ENCODE data around the gene DNMT3A.
A peak's percentile ranks its signal among the peaks of the same experiment; 100 is the strongest.
"Not testable (repeated sequence)": the region's sequence is repeated elsewhere in the genome, so short reads cannot be mapped to it uniquely, and the experiment has no call there.

The DNMT3A gene

DNA sequence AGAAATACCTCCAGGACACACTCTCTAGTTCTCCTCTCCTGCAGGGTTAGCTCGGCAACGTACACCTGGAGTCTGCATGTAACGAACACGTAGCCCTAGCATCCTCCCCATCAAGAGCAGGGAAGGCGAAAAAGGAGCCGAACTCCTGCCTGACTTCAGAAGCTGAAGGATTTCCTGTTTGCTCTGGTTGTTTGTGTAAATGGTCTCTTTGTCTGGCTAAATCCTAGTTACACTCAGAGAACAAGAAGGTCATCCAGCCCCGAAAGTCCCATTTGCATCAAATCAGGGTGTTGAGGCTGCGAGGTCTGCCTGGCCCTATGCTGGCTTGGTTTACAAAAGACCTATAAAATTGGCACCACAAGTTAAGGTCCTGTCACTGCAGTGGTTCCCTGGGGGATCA lies 107.0 kb downstream of the DNMT3A start:
- no peak for DNase-seq (ENCODE audit: low spot score)

DNA sequence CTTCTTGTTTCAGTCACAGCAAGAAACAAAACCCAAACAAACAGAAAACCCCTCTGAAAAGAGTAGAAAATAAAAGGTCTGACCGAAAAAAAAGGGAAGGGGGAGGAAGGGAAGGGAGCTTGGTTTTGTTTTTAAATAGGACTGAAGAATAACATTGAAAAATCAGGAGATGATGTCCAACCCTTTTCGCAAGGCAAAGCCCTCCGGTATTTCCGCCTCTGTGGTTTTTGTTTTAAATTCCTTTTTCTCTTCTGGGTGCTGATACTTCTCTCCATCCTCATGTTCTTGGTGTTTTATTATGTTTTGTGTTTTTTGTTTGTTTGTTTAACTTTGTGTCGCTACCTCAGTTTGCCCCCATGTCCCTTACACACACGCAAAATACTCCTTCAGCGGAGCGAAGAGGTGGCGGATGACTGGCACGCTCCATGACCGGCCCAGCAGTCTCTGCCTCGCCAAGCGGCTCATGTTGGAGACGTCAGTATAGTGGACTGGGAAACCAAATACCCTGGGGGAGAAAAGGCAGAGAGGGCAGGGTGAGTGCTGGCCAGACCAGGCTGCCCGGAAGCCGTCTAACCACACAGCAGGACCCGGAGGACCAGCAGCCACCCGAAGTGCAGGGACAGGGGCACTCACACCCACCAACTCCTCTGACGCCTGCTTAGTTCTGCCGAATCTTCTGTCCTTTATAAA lies 107.7 kb downstream of the DNMT3A start:
- no peak for DNase-seq (ENCODE audit: low spot score)

DNA sequence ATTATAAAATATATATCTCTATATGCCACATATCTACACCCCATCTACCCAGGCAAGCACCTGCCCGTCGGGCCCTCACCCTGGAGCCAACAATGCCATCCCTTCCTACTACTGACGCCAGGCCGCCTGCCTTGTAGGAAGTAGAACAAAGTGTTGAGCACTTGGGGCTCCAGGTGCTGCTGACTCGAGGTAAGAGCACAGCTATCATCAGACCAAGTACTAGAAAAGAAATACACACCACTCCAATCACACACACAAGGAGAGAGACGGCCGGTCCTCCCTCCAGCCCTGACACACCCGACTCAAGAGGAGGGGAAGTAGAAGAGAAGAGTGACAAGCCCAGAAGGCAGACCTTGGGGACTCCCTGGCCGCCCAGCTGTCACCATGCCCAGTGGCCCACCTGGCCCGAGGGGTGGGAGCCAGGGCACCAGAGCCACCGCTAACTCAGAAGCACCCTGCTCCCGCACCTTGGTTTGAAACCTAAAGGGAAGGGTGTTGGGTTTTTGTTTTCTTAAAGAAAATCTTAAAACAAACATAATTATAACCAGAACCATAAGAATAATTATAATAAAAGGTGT lies 109.4 kb downstream of the DNMT3A start:
- no peak for DNase-seq (ENCODE audit: low spot score)

DNA sequence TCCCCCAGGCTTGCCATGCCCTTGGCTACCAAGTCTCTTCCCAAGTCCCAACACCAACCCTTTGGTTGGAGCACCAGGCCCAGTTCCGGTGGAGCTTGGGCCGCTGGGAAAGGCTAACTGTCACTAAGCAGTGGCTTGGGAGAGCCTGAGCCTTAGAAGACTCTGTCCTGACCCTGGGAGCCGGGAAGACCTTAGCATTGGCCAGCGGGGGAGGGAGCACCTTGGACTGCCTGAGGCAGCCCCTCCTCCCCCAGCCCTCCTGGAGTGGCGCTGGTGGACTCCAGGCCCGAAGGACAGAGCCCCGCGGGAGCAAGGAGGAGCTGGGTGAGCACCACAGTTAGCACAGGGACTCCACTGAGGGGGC lies 110.8 kb downstream of the DNMT3A start:
- no peak for DNase-seq (ENCODE audit: low spot score)

DNA sequence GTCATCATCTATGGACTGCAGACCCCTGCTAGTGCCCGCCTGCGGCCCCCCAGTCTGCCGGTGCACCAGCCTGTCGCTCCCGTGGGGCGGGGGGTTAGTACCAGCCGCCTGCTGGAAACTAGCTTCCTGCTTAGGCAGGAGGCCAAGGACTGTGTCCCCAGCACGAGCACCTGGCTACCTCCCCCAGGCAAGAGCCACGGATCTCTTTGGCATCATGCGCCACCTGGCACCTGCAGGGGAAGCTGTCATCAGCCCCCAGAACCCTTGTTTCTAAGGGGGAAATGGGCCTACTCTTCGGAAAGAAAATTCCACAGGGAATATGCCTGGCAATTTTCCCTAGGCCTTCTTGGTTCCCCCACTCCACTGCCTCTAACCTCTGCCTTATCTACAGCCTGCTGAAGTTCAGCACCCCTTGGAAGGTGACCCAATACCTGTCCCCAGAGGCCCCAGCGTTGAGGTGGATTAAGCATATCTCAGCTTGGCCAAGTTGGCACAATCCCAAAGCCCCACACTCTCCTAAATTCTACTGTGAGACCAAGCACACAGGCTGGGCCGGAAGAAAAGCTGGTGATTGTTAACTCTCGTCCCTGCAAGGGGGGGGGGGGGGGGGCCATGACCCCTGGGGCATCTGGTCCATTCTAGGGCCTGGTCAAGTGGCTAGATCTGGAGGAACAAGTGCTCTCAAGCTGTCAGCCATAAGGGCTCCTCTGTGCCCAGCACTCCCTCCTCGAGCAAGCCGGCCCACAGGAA lies 111.4 kb downstream of the DNMT3A start:
- no peak for DNase-seq (ENCODE audit: low spot score)

DNA sequence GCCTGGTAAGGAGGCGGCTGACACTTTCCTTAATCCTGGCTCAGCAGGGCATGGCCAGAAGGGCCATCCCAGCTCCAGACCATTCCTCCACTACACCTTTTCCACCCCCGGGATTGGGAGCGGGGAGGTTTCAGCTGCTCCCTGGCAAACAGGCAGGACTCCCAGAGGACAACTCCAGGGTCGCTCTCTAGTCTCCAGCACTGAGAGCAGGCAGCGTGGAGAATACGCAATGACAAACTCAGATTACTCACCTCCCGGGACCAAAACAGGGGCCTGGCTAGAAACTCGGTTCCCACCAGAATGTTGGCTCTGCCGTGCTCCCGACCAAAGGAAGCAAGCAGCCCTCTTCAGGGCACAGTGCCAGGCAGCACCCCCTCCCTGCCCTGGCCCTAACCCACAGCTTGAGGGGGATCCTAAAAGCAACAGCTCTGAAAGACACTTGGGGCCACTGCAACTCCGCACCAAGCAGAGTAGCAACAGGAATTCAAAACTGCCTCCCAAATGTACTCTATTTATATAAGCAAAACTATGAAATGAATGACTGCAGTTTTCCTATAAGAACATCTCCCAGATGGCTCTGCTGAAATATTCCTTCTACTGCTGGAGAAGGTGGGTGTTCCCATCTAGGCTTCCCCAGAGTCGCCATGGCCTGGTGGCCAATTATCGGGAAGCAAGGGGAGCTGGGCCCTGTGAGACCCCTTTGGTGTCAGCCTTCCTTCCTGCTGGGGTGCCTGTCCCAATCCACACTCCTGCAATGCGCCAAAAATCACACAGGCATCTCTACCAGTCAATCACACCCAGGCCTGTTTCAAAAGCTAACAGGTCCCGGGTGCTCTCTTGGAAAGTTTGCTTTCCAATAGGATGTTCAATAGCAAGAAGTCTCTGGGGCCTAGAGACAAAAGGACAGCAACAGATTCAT lies 112.2 kb downstream of the DNMT3A start:
- no peak for DNase-seq (ENCODE audit: low spot score)

DNA sequence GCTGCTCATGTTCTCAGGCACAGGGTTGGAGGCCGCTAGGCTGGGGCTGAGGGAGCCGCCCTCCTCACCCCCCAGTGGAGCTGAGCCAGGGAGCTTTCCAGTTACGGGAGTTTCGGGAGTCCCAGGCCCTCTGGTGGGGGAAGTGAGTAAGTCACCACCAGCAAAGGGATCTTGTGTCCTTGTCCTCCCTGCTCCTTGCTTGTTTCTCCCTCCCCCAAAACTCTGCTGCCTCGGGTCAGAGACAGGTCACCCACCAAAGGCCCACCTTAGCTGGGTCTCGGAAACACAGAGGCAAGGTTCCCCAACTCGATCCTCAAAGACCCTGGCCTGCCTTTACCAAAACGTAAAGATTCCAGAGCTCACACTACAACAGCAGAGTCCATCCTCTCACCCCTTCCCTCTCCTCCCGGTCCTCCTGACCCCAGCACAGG lies 112.9 kb downstream of the DNMT3A start:
- DNase-seq (ENCODE audit: low spot score): peak; percentile 94

DNA sequence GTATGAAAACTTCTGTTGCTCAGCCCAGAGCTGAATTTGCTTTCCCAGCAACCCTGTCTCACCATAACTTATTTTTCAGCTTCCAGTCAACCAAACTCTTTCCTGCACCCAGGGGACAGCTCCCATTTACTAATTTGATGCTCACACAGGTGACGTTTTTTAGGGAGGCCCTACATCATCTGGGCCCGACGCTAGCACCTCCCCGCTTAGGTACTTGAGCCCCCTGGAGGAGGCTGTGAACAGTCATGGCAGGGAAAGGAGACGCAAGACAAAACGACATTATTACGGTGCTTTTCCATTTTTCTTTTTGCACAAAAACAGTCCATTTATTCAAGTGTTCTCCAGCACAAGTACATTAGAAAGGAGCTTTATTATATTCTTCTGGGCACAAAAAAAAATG lies 114.1 kb downstream of the DNMT3A start:
- no peak for DNase-seq (ENCODE audit: low spot score)

DNA sequence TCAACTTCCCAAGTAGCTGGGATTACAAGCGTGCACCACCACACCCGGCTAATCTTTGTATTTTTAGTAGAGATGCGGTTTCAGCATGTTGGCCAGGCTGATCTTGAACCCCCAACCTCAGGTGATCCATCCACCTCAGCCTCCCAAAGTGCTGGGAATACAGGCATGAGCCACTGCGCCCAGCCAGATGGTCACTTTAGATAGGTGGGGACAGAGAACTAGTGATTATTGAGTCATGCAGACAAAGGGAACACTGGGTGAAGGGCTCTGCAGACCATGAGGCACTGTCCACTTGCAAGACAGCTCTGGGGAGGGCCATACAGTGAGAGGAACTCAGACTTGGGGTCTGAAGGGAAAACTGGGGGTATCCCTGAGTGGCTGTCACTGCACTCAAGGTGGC lies 114.9 kb downstream of the DNMT3A start:
- no peak for DNase-seq (ENCODE audit: low spot score)

DNA sequence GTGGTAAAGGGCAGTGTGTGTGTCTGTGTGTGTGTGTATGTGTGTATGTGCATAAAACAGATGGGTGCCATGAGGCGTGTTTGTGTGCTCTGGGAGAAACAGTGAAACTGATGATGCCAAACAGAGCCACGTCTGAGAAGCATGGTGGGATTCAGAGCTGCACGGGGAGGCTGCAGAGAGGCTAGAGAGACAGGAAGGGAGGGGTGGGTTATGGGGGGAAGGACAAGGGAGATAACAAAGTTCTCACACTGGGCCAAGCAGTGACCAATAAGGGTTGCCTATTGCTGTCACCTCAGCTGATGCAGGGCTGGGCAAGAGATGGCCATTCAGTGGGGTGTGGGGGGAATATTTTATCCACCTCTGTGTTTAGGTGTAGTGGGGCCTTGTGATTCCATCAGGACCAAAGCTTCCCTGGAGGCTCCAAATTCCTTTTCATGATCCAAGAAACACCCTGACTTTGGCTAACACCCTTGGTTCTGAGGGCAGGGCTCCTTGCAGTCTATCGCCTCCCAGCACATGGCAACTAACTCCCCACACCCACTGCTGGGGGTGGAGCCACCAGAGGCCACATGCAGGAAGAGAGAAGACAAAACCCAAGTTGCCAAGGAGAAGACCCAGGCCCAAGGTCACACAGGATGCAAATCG lies 119.1 kb downstream of the DNMT3A start:
- DNase-seq (ENCODE audit: low spot score): no peak

DNA sequence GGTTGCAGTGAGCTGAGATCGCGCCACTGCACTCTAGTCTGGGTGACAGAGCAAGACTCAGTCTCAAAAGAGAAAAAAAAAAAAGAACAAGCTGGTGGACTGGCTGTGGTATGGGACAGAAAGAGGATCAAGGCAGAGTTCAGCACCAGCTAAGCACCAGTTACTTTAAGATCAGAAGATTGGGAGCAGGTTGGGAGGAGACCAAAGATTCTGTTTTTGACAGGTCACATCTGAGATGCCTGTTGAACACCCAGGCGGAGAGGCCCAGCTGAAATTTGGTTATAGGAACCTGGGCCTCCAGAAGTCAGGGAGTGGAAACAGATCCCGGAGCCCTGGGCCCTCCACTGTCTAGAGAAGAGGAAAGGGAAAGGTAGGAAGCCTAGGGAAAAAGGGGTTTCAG lies 120.1 kb downstream of the DNMT3A start:
- no peak for DNase-seq (ENCODE audit: low spot score)

DNA sequence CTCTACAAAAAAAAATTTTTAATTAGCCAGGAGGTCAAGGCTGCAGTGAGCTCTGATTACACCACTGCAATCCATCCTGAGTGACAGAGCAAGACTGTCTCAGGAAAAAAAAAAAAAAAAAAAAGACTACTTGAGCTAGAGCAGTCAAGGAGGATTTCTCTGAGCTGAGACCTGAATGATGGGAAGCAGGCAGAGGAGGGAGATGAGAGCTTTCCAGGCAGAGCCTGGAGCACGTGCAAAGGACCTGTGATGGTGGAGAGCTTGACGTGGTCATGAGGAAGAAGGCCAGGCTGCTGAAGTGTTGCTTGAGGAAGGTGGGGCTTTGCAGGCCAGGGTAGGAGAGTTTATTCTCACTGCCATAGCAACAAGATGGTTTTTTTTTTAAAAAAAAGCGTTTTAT lies 121.4 kb downstream of the DNMT3A start:
- no peak for DNase-seq (ENCODE audit: low spot score)

DNA sequence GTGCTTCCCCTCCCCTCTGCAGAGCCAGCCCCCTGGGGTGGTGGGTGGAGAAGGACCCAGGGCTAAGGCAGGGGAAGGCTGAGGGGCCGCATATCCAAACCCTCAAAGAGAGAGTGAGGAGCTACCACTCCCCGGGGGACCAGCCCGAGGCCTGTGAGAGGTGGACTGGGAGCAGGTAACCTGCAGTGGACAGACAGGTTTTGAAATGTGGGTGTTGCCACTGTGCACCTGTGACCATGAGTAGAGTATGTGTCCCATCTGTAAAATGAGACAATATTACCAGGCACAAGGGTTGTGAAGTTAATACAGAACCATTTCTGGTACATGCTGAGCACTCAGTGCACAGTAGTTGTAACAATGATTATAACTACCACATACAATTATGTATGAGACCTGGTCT lies 122.1 kb downstream of the DNMT3A start:
- DNase-seq (ENCODE audit: low spot score): no peak

DNA sequence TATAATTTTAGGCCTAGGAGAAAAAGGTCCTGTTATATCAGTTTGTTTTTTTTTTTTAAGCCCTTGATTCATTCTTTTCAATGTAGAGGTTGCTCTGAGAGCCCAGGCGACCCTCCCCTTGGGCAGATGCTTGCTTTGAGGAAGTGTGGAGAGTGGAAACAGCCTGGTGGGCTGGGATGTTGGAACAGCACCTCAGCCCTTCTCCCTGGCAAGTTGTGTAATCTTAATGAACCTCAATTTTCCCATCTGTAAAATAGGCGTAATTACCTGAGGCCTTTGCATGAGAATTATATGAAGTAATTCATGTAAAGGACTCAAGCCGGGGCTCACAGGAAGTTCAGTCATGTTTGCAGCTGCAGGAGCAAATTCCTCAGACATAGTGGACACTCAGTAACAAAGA lies 123.6 kb downstream of the DNMT3A start:
- DNase-seq (ENCODE audit: low spot score): no peak

DNA sequence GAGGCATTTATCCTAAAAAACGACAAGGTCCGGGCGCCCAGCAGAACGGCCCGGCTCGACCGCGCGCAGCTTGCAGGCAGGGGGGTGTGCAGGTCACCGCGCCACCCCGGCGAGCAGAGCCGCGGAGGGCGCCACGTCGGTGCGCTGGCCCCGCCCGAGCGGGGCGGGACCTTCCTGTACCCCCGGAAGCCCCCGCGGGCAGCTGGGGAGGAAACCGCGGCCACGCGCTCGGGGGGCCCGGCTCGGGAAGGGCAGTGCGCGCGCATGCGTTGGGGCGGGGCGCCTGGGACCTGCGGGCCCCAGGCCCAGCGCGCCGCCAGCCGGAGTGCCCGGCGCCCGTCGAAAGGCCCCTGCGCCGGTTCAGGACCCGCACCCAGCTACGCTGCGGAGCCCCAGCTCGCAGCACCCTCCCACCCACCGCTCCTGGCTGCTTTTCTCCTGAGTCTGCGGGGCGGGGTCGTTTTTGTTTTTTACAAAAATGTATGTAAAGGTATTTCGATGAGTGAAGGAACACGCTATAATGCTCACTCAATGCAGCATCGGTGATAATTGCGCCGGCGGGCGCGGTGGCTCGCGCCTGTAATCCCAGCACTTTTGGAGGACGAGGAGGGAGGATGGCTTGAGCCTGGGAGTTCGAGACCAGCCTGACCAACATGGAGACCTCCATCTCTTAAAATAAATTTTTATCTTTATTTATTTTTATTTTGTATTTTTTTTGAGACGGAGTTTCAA lies 125.6 kb downstream of the DNMT3A start:
- peak; percentile 93 for DNase-seq (ENCODE audit: low spot score)

DNA sequence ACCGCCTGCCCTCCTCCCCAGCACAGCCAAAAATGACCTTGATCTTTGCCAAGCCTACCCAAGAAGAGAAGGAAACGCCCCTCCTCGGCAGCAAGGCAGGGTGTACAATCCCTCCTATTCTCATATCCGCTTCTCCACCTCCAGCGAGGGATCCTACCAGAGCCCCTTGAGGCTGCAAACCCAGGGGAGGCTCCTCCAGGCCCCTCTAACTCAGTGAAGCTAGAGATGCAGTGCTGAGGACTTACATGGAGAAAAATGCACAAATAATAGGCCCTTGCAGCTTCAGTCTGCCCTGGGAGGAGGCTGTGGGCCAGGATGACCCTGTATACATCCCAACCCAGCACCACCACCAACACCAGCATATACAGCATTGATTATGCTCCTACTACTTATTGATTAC lies 126.5 kb downstream of the DNMT3A start:
- no peak for DNase-seq (ENCODE audit: low spot score)

DNA sequence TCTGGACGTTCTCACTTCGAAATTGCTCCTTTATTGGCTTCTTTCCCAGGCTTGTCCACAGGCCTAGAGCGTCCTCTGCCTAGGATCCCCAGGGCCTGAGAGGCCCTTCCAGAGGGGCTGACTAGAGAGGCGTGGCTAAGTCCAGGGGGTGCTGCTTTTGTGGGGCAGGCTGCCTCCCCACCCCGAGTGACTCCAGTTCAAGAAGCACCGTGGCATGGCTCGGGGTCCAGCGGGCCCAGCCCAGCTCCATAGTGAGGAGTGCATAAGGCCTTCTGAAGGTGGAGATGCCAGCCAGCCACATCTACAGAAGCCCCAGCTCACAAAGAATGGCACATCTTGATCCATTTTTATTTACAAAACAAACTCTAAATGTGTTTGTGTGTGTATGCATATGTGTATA lies 128.5 kb downstream of the DNMT3A start:
- DNase-seq (ENCODE audit: low spot score): no peak

DNA sequence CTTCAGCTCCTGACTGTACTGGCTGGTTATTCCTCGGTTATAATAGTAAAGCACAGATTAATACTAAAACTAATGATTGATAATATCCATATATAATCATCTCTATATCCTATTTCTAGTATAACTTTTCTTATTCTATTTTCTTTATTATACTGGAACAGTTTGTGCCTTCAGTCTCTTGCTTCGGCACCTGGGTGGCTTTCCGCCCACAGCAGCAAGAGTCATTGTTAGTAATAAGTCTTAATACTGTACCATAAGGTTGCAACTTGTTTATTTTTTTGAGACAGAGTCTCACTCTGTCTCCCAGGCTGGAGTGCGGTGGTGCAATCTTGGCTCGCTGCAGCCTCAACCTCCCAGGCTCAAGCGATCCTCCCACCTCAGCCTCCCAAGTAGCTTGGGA lies 130.8 kb downstream of the DNMT3A start:
- not testable (repeated sequence) for DNase-seq (ENCODE audit: low spot score)

DNA sequence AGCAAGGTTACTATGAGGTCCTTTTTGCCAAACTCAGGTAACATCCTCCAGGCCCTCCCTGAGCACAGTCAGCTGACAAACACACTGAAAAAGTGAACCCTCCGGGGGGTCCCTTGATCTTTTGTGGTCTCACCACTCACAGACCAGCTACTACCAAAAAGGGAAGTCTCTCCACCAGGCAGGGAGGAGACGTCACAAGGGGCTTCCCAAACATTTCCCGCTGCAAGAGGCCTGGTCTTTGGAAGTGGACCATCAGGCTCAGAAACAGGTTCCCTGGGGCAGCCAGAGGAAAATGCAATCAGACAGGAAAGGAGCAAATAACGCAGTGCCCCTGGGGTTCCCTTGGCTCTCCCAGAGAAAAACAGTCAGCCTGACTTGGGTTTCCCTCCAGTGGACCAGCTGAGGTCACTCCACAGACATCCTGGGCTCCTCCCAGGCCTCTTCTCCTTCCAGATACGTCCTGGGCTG lies 134.6 kb downstream of the DNMT3A start:
- DNase-seq (ENCODE audit: low spot score): no peak

DNA sequence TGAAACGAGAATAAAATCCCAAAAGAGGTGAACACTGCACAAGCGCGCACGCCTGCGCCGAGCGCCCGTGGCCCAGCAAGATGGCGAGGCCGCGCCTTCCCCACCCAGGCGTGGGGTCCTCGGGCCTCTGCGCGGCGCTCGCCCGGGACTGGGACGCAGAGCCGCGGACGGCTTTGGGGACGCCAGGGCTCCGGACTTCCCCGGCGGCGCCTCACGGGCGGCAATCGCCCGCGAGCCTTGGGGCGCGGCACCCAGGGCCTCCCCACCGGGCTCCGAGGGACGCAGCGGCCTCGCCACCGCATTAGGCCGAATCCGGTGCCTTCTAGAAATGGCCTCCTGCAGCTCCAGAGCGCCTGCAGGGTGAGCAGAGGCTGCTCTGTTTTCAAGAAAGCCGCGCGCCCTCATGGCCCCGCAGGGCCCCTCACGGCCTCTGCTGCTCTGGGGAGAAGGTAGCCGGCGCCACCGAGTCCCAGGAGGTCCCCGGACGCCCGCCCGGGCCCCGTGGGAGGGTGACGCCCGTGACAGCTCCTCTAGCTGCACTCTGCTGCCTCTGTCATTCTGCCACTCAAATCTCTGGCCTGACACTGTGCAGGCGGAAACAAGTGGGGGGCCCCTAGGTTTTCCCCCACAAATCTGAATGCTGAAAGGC lies 137.4 kb downstream of the DNMT3A start:
- peak; percentile 54 for DNase-seq (ENCODE audit: low spot score)

DNA sequence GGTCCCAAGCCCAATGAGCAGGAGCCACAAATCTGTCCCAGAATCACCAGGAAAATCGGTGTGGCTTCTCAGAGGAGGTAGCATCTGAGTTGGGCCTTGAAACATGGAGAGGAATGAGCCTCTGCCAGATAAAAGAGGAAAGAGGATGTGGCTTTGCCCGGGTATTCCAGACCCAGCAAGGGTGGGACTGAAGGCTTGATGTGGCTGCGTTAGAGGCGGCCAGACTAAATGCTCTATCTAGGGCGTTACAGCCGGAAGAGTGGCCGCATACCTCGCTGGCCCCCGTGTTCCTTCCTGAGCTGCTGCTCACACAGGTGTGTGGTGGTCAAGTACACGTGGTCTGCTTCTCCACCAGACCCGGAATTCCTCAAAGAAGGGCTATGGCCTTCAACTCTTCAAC lies 139.4 kb downstream of the DNMT3A start:
- no peak for DNase-seq (ENCODE audit: low spot score)

Measured in GM03348 (cell line).